Neural crest cell (in vitro differentiated cells): ENCODE results near the gene FBXO39. TPM values are rescaled to one million over a fixed set of nuclear protein-coding genes. Genes with fewer than 3 reads are reported as not detected.
"Not testable (repeated sequence)": the region's sequence is repeated elsewhere in the genome, so short reads cannot be mapped to it uniquely, and the experiment has no call there.

Source experiments
- DNase-seq: peaks from one replicate; pipeline ENCODE4 v3.0.0; 2021; ENCODE audit warnings: low read depth, mixed read lengths, low spot score
- H3K27ac Mint-ChIP-seq: one replicate; pipeline ENCODE4 v1.8.0; 2021; ENCODE audit warnings: mild to moderate bottlenecking, mixed read lengths; ENCODE audit not compliant: unreplicated experiment
- H3K27me3 Mint-ChIP-seq: 2 replicates; pipeline ENCODE4 v1.8.0; 2021; ENCODE audit warnings: low read depth, mild to moderate bottlenecking, mixed read lengths
- H3K36me3 Mint-ChIP-seq: 2 replicates; pipeline ENCODE4 v1.8.0; 2021; ENCODE audit warnings: low read depth, mild to moderate bottlenecking, mixed read lengths
- H3K4me1 Mint-ChIP-seq: 2 replicates; pipeline ENCODE4 v1.8.0; 2021; ENCODE audit warnings: mixed read lengths
- H3K4me3 Mint-ChIP-seq: one replicate; pipeline ENCODE4 v1.8.0; 2021; ENCODE audit warnings: mild to moderate bottlenecking, mixed read lengths
- H3K9me3 Mint-ChIP-seq: 2 replicates; pipeline ENCODE4 v1.8.0; 2021; ENCODE audit warnings: mixed read lengths
- long read RNA-seq: library from polyadenylated mRNA; unstranded; transcript quantifications from one replicate; pipeline ENCODE4 v2.0.0, GENCODE V29; 2020
- total RNA-seq: library from RNA; stranded (reverse); gene quantifications from 2 replicates; pipeline ENCODE4 v1.2.1, GENCODE V29; 2021
- TF ChIP-seq, protein P1 (sequence below): fragments of 200-600 bp; sonication (generic); conservative IDR thresholded peaks from 2 replicates; pipeline ENCODE4 v1.5.0; 2021; ENCODE audit warnings: antibody characterized with exemption, mild to moderate bottlenecking

The FBXO39 gene
- total RNA-seq: not detected in 2 replicates
- long read RNA-seq: 0 reads

DNA sequence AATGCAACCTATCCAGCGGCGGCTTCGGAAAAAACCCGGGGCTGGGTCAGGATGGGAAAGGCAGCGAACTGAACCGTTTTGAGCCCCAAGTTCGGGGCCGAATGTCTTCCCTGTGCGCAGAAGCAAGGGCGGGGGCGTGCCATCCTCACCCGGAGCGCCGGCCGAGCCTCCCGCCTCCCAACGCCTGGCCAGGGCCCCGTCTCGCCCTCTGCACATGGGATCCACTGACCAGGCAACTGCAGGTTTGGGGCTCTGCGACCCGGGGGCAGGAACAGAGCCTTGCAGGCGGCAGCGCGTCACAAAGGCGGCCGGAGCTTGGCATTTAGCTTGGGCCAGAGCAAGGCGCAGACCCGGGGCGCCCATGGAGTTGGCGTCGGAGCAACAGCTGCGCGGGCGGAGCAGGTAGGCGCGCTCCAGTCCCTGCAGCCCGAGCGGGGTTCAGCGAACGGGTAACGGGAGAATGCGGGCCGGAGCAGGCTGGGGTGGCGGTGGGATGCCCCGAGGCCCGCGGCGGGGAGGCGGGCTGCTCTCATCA lies at the start of gene FBXO39:
Gene FBXO39, plus strand, starts transcription at position 345 of the 535 bp plus-strand sequence. CDS start 3,654 bp downstream, outside the sequence.
- Mint-ChIP-seq H3K4me3 (no peak within 1 kb of the TSS), H3K9me3 (peaks cover 7% of the 10 kb centered on the region), H3K4me1 (peaks cover 4% of the 10 kb centered on the region)

DNA sequence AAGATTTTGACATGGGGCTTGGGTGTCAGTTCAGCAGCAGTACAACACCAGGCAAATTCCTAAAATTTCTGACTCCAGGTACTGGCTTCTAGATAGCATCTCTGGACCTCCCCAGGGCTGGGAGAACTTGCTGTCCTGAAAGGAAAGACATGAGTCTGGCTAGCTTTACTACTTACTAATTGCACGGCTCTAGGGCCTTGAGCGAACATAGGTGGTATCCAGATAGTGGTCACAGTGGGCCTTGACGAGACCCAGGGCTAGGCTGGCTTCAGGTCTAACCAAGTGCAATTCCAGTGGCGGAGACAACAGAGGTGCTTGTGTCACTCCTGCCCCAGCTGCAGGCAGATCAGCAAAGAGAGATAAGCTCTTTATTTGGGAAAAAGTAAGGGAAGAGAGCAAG lies 46.5 kb upstream of the FBXO39 start:
- TF ChIP-seq, protein P1, sequence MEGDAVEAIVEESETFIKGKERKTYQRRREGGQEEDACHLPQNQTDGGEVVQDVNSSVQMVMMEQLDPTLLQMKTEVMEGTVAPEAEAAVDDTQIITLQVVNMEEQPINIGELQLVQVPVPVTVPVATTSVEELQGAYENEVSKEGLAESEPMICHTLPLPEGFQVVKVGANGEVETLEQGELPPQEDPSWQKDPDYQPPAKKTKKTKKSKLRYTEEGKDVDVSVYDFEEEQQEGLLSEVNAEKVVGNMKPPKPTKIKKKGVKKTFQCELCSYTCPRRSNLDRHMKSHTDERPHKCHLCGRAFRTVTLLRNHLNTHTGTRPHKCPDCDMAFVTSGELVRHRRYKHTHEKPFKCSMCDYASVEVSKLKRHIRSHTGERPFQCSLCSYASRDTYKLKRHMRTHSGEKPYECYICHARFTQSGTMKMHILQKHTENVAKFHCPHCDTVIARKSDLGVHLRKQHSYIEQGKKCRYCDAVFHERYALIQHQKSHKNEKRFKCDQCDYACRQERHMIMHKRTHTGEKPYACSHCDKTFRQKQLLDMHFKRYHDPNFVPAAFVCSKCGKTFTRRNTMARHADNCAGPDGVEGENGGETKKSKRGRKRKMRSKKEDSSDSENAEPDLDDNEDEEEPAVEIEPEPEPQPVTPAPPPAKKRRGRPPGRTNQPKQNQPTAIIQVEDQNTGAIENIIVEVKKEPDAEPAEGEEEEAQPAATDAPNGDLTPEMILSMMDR: no peak
- H3K4me1 Mint-ChIP-seq: no peaks in the 10 kb centered on the region

More for the DNA sequence above, at the start of gene FBXO39:
- DNase-seq: no peak
- TF ChIP-seq, protein P1: no peak
- Mint-ChIP-seq H3K36me3 (peaks cover 7% of the 10 kb centered on the region), H3K27me3 (peaks cover 96% of the 10 kb centered on the region), H3K27ac (no peak within 1 kb of the TSS)

DNA sequence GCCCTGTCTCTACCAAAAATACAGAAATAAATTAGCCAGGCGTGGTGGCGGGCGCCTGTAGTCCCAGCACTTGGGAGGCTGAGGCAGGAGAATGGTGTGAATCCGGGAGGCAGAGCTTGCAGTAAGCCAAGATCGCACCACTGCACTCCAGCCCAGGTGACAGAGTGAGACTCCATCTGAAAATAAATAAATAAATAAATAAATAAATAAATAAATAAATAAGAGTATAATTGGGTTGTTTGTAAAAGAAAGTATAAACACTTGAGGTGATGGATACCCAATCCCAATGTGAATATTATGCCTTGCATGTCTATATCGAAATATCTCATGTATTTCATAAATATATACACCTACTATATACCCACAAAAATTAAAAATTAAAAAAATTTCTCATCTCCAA lies 29.4 kb upstream of the FBXO39 start:
- not testable (repeated sequence) for H3K4me1 Mint-ChIP-seq, H3K4me3 Mint-ChIP-seq, H3K9me3 Mint-ChIP-seq, H3K27ac Mint-ChIP-seq, DNase-seq, H3K36me3 Mint-ChIP-seq
- H3K27me3 Mint-ChIP-seq: peaks cover 43% of the 10 kb centered on the region

More for the DNA sequence above, 46.5 kb upstream of the FBXO39 start:
- Mint-ChIP-seq H3K36me3 (no peaks in the 10 kb centered on the region), H3K9me3 (peaks cover 3% of the 10 kb centered on the region), H3K4me3 (no peak overlapping the region), H3K27me3 (peaks cover 31% of the 10 kb centered on the region), H3K27ac (no peak overlapping the region)
- DNase-seq: no peak

DNA sequence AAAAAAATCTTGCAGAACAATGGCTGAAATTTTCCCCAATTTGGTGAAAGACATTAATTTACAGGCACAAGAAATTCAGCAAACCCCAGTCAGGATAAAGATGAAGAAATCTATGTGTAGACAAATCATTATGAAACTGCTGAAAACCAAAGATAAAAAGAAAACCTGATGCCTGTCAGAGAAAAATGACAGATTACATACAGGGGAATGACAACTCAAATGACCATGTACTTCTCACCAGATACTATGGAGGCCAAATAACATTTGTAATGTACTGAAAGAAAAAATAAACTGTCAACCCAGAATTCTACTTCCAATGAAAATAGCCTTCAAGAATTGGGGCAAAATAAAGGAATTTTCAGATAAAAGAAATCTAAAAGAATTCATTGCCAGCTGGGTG lies 27.4 kb upstream of the FBXO39 start:
- Mint-ChIP-seq H3K27ac (no peak overlapping the region), H3K4me1 (peaks cover 18% of the 10 kb centered on the region), H3K4me3 (no peak overlapping the region), H3K36me3 (no peaks in the 10 kb centered on the region), H3K27me3 (peaks cover 30% of the 10 kb centered on the region), H3K9me3 (no peaks in the 10 kb centered on the region)
- no peak for DNase-seq
- TF ChIP-seq, protein P1: no peak

DNA sequence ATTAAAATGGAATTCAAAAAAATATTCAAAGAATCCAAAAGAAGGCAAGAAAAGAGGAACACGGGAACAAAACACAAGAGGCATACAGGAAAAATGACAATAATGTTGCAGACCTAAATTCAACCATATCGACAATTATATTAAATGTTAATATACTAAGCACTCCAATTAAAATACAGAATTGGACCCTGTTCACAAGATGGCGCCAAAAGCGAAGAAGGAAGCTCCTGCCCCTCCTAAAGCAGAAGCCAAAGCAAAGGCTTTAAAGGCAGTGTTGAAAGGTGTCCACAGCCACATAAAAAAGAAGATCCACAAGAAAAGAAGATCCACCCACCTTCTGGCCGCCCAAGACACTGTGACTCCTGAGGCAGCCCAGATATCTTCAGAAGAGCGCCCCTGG lies 26.5 kb upstream of the FBXO39 start:
- TF ChIP-seq, protein P1: no peak
- H3K27ac Mint-ChIP-seq: no peak overlapping the region
- H3K9me3 Mint-ChIP-seq: no peaks in the 10 kb centered on the region
- no peaks in the 10 kb centered on the region for H3K36me3 Mint-ChIP-seq
- H3K4me3 Mint-ChIP-seq: no peak overlapping the region
- peaks cover 22% of the 10 kb centered on the region for H3K27me3 Mint-ChIP-seq
- peaks cover 21% of the 10 kb centered on the region for H3K4me1 Mint-ChIP-seq
- no peak for DNase-seq

DNA sequence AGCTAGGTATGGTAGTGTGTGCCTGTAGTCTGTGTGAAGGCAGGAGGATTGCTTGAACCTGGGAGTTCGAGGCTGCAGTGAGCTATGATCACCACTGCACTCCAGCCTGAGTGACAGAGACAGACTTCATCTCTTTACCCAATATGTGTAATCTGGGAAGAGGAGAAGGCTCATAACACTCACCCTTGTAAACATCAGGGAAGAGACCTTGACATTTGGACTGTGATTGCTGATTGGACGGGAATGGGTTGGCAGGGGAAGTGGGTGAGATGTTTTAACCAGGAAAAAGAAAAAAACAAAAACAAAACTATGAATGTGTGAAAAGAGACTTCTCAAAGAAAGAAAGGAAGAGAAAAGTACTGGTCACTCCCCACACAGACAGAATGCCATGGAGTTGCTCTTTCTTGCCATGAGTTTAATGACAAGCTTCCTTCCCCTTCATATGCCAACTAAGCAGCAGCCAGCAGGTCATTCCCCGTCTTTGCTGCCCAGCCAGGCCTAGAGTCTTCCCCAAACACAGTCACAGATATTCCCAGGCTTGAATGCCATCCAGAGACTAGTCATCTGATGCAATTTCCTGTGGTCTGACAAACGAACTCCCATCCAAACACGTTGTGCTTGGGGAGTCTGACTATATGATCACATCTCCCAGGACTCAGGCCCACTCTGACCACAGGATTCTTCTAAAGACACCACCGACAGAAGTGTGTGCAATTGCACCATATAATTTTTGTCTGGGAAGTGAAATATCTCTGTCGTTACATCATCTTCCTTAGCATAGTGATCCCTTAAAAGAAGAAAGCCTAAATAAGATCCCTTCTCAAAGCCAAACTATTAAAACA lies 23.7 kb upstream of the FBXO39 start:
- DNase-seq: no peak
- Mint-ChIP-seq H3K4me3 (no peak overlapping the region), H3K27me3 (peaks cover 9% of the 10 kb centered on the region), H3K27ac (peak overlapping the region; percentile 99), H3K36me3 (no peaks in the 10 kb centered on the region), H3K4me1 (peaks cover 26% of the 10 kb centered on the region), H3K9me3 (no peaks in the 10 kb centered on the region)
- TF ChIP-seq, protein P1: no peak
